Stimulated activated CD8-positive, alpha-beta memory T cell treated with anti-CD3 and anti-CD28 coated beads, Interleukin-7, amount 100 ng/mL, for 48 hours (primary cell): ENCODE measurements around the gene CDH13.

ENCODE experiments used
- DNase-seq, 2 donors: peaks; one replicate each; pipeline ENCODE4 v3.0.0-alpha.2; 2020; ENCODE audit warnings: low read depth in 1 of 2; ENCODE audit errors: extremely low read depth in 1 of 2

CDH13 gene

GRCh38 chr16:83835586-83836566 lies 1209.1 kb downstream of the CDH13 start:
- DNase-seq = no peak

GRCh38 chr16:83837566-83837965 lies 1210.8 kb downstream of the CDH13 start:
- DNase-seq = no peak

GRCh38 chr16:83838151-83838550 lies 1211.4 kb downstream of the CDH13 start:
- no peak for DNase-seq

GRCh38 chr16:83839561-83839960 lies 1212.8 kb downstream of the CDH13 start:
- no peak for DNase-seq

- no peak for DNase-seq
Observed at GRCh38 chr16:83840060-83840617, 1213.4 kb downstream of the CDH13 start.

- DNase-seq = no peak
Observed at GRCh38 chr16:83842291-83842690, 1215.5 kb downstream of the CDH13 start.

GRCh38 chr16:83842756-83843507 lies 1216.2 kb downstream of the CDH13 start:
- DNase-seq = no peak

- no peak for DNase-seq
Observed at GRCh38 chr16:83843657-83844056, 1216.9 kb downstream of the CDH13 start.

- DNase-seq = no peak
Observed at GRCh38 chr16:83845263-83845662, 1218.5 kb downstream of the CDH13 start.

GRCh38 chr16:83847371-83848225 lies 1220.8 kb downstream of the CDH13 start:
- no peak for DNase-seq

GRCh38 chr16:83849421-83849820 lies 1222.7 kb downstream of the CDH13 start:
- DNase-seq = no peak
